Activated naive CD4-positive, alpha-beta T cell treated with anti-CD3 and anti-CD28 coated beads for 36 hours (primary cell): ENCODE measurements around the gene GPC5. TPM values are rescaled to one million over a fixed set of nuclear protein-coding genes. Genes with fewer than 3 reads are reported as not detected.
"Not testable (repeated sequence)": the region's sequence is repeated elsewhere in the genome, so short reads cannot be mapped to it uniquely, and the experiment has no call there.

Experiments
- CTCF ChIA-PET: fragments of 350-600 bp; sonication (Branson Sonifier 250); formaldehyde crosslinking; loops from one replicate; lab custom pipeline; 2021; ENCODE audit warnings: antibody characterized with exemption; lab: Charles Lee
- DNase-seq: peaks from one replicate; pipeline ENCODE4 v3.0.0-alpha.2; 2020
- H3K27ac Mint-ChIP-seq: one replicate; pipeline ENCODE4 v1.8.0; 2021; ENCODE audit warnings: mild to moderate bottlenecking, mixed read lengths
- H3K27me3 Mint-ChIP-seq: one replicate; pipeline ENCODE4 v1.8.0; 2021; ENCODE audit warnings: low read depth, mixed read lengths
- H3K36me3 Mint-ChIP-seq: one replicate; pipeline ENCODE4 v1.8.0; 2021; ENCODE audit warnings: low read depth, mixed read lengths
- H3K4me1 Mint-ChIP-seq: one replicate; pipeline ENCODE4 v1.8.0; 2021; ENCODE audit warnings: low read depth, mixed read lengths
- H3K4me3 Mint-ChIP-seq: one replicate; pipeline ENCODE4 v1.8.0; 2021; ENCODE audit warnings: mild to moderate bottlenecking, moderate library complexity, mixed read lengths
- H3K9me3 Mint-ChIP-seq: one replicate; pipeline ENCODE4 v1.8.0; 2021; ENCODE audit warnings: mixed read lengths
- intact Hi-C: fragments of 100-400 bp; cut with micrococcal nuclease; formaldehyde crosslinking; loops from one replicate; pipeline ENCODE4 v1.15.1; 2023
- total RNA-seq, 2 experiments: library from RNA; stranded (reverse); gene quantifications; one replicate each; pipeline ENCODE4 v1.2.3, GENCODE V29; 2021

The GPC5 gene
- total RNA-seq, 2 experiments from 2014 or later, result 0.38 to 0.40 TPM

- Mint-ChIP-seq H3K36me3 (no peaks in the 10 kb centered on the region), H3K27ac (no peak overlapping the region), H3K27me3 (no peaks in the 10 kb centered on the region), H3K4me3 (no peak overlapping the region), H3K4me1 (no peaks in the 10 kb centered on the region), H3K9me3 (peaks cover 5% of the 10 kb centered on the region)
- DNase-seq, result no peak
- intact Hi-C loops, result no loop called here
- CTCF ChIA-PET, result no interaction called here
Observed at GRCh38 chr13:92451060-92451459, 1052.6 kb downstream of the GPC5 start.

GRCh38 chr13:92452840-92453239 lies 1054.4 kb downstream of the GPC5 start:
- Mint-ChIP-seq H3K27me3 (no peaks in the 10 kb centered on the region), H3K27ac (no peak overlapping the region), H3K4me1 (no peaks in the 10 kb centered on the region), H3K9me3 (no peaks in the 10 kb centered on the region), H3K36me3 (no peaks in the 10 kb centered on the region), H3K4me3 (no peak overlapping the region)
- no peak for DNase-seq
- CTCF ChIA-PET, result no interaction called here
- intact Hi-C loops, result no loop called here

- Mint-ChIP-seq H3K36me3 (no peaks in the 10 kb centered on the region), H3K4me1 (no peaks in the 10 kb centered on the region), H3K27ac (no peak overlapping the region), H3K9me3 (peaks cover 2% of the 10 kb centered on the region), H3K4me3 (no peak overlapping the region), H3K27me3 (no peaks in the 10 kb centered on the region)
- CTCF ChIA-PET, result no interaction called here
- DNase-seq, result no peak
- intact Hi-C loops, result no loop called here
Observed at GRCh38 chr13:92459306-92459705, 1060.9 kb downstream of the GPC5 start.

- intact Hi-C loops, result no loop called here
- CTCF ChIA-PET, result no interaction called here
- Mint-ChIP-seq H3K4me3 (no peak overlapping the region), H3K36me3 (no peaks in the 10 kb centered on the region), H3K27ac (no peak overlapping the region), H3K27me3 (no peaks in the 10 kb centered on the region), H3K9me3 (peaks cover 2% of the 10 kb centered on the region), H3K4me1 (no peaks in the 10 kb centered on the region)
- no peak for DNase-seq
Observed at GRCh38 chr13:92460479-92460878, 1062.1 kb downstream of the GPC5 start.

GRCh38 chr13:92461402-92461801 lies 1063.0 kb downstream of the GPC5 start:
- CTCF ChIA-PET, result no interaction called here
- Mint-ChIP-seq H3K4me1 (no peaks in the 10 kb centered on the region), H3K9me3 (peaks cover 2% of the 10 kb centered on the region), H3K27me3 (no peaks in the 10 kb centered on the region), H3K36me3 (no peaks in the 10 kb centered on the region), H3K4me3 (no peak overlapping the region), H3K27ac (no peak overlapping the region)
- no peak for DNase-seq
- intact Hi-C loops, result no loop called here

- no peak for DNase-seq
- peaks cover 2% of the 10 kb centered on the region for H3K9me3 Mint-ChIP-seq
- CTCF ChIA-PET, result no interaction called here
- intact Hi-C loops, result no loop called here
- no peak overlapping the region for H3K27ac Mint-ChIP-seq
- H3K4me3 Mint-ChIP-seq, result no peak overlapping the region
- no peaks in the 10 kb centered on the region for H3K27me3 Mint-ChIP-seq
- no peaks in the 10 kb centered on the region for H3K36me3 Mint-ChIP-seq
- no peaks in the 10 kb centered on the region for H3K4me1 Mint-ChIP-seq
Observed at GRCh38 chr13:92461831-92462230, 1063.4 kb downstream of the GPC5 start.

- no peaks in the 10 kb centered on the region for H3K4me1 Mint-ChIP-seq
- H3K4me3 Mint-ChIP-seq, result no peak overlapping the region
- no peaks in the 10 kb centered on the region for H3K36me3 Mint-ChIP-seq
- no peak overlapping the region for H3K27ac Mint-ChIP-seq
- no peaks in the 10 kb centered on the region for H3K27me3 Mint-ChIP-seq
- CTCF ChIA-PET, result no interaction called here
- intact Hi-C loops, result no loop called here
- peaks cover 2% of the 10 kb centered on the region for H3K9me3 Mint-ChIP-seq
- DNase-seq, result no peak
Observed at GRCh38 chr13:92463134-92463533, 1064.7 kb downstream of the GPC5 start.

- no peaks in the 10 kb centered on the region for H3K4me1 Mint-ChIP-seq
- H3K36me3 Mint-ChIP-seq, result no peaks in the 10 kb centered on the region
- peaks cover 3% of the 10 kb centered on the region for H3K9me3 Mint-ChIP-seq
- CTCF ChIA-PET, result no interaction called here
- H3K4me3 Mint-ChIP-seq, result no peak overlapping the region
- no peak overlapping the region for H3K27ac Mint-ChIP-seq
- no peaks in the 10 kb centered on the region for H3K27me3 Mint-ChIP-seq
- intact Hi-C loops, result no loop called here
- no peak for DNase-seq
Observed at GRCh38 chr13:92473765-92474475, 1075.5 kb downstream of the GPC5 start.

- Mint-ChIP-seq H3K9me3 (peaks cover 5% of the 10 kb centered on the region), H3K4me3 (no peak overlapping the region), H3K4me1 (no peaks in the 10 kb centered on the region), H3K36me3 (no peaks in the 10 kb centered on the region), H3K27me3 (no peaks in the 10 kb centered on the region), H3K27ac (no peak overlapping the region)
- no peak for DNase-seq
- CTCF ChIA-PET, result no interaction called here
- intact Hi-C loops, result no loop called here
Observed at GRCh38 chr13:92480387-92480786, 1082.0 kb downstream of the GPC5 start.

GRCh38 chr13:92482790-92483189 lies 1084.4 kb downstream of the GPC5 start:
- H3K4me1 Mint-ChIP-seq, intact Hi-C loops, CTCF ChIA-PET, H3K27ac Mint-ChIP-seq, H3K9me3 Mint-ChIP-seq, DNase-seq, H3K36me3 Mint-ChIP-seq, H3K27me3 Mint-ChIP-seq, H3K4me3 Mint-ChIP-seq: not testable (repeated sequence)

GRCh38 chr13:92483894-92484293 lies 1085.5 kb downstream of the GPC5 start:
- intact Hi-C loops, result no loop called here
- no peaks in the 10 kb centered on the region for H3K4me1 Mint-ChIP-seq
- CTCF ChIA-PET, result no interaction called here

GRCh38 chr13:92487238-92487637 lies 1088.8 kb downstream of the GPC5 start:
- intact Hi-C loops, result no loop called here
- CTCF ChIA-PET, result no interaction called here
- H3K9me3 Mint-ChIP-seq, result peaks cover under 1% of the 10 kb centered on the region

More at GRCh38 chr13:92483894-92484293, 1085.5 kb downstream of the GPC5 start:
- H3K36me3 Mint-ChIP-seq, result no peaks in the 10 kb centered on the region
- H3K4me3 Mint-ChIP-seq, result no peak overlapping the region
- DNase-seq, result no peak
- H3K9me3 Mint-ChIP-seq, result peaks cover 3% of the 10 kb centered on the region
- H3K27me3 Mint-ChIP-seq, result no peaks in the 10 kb centered on the region
- H3K27ac Mint-ChIP-seq, result no peak overlapping the region

GRCh38 chr13:92488249-92488852 lies 1089.9 kb downstream of the GPC5 start:
- Mint-ChIP-seq H3K27ac (no peak overlapping the region), H3K36me3 (no peaks in the 10 kb centered on the region), H3K9me3 (no peaks in the 10 kb centered on the region), H3K27me3 (no peaks in the 10 kb centered on the region), H3K4me3 (no peak overlapping the region), H3K4me1 (no peaks in the 10 kb centered on the region)
- DNase-seq, result no peak
- intact Hi-C loops, result no loop called here
- CTCF ChIA-PET, result no interaction called here

More at GRCh38 chr13:92487238-92487637, 1088.8 kb downstream of the GPC5 start:
- Mint-ChIP-seq H3K27ac (no peak overlapping the region), H3K36me3 (no peaks in the 10 kb centered on the region), H3K4me3 (no peak overlapping the region), H3K27me3 (no peaks in the 10 kb centered on the region), H3K4me1 (no peaks in the 10 kb centered on the region)
- DNase-seq, result no peak
